ENCODE measurements around the gene ZDHHC24. TPM values are rescaled to one million over a fixed set of nuclear protein-coding genes. Genes with fewer than 3 reads are reported as not detected.
"Not testable (repeated sequence)": the region's sequence is repeated elsewhere in the genome, so short reads cannot be mapped to it uniquely, and the experiment has no call there.

The ZDHHC24 gene
- total RNA-seq, 1 experiment from 2014 or later, result 19.4 TPM

DNA sequence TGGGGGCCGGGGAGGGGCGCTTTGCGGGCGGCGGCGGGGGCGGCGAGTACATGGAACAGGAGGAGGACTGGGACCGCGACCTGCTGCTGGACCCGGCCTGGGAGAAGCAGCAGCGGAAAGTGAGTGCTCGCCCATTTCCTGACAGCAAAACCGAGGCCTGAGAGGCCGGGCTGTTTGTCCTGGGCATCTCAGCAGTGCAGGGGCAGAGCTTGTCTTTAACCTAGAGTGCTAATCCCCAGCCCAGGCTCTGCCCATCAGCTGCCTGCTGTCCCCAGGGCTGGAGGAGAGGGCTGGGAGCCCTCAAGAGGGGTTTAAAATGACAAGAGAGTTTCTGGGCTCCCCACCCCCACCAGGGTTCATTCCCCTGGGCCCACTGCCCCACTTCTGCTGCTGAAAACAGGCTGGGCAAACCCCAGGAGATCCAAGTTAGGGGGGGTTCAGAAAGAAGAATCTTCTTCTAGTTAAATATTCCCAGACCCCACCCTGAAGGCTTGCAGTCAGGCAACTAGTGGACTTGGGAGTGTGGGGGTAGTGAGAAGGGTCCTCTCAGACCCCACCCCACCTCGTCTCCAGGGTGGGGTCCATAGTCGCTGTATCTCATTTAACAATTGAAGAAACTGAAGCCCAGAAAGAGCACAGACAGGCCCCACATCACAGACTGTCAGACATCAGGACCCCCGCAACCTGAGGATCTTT is 1.3 kb upstream of the ZDHHC24 start:
- no peaks in the 10 kb centered on the region for H4K20me1 ChIP-seq (ENCODE audit: insufficient read depth)
- no peak for DNase-seq
- H3K79me2 ChIP-seq (ENCODE audit: low read depth), result no peaks in the 10 kb centered on the region
- H3K36me3 ChIP-seq (ENCODE audit: low read depth), result no peaks in the 10 kb centered on the region
- POLR2A ChIA-PET (ENCODE audit: unreplicated experiment), result no interaction called here
- TF ChIP-seq, protein P1, sequence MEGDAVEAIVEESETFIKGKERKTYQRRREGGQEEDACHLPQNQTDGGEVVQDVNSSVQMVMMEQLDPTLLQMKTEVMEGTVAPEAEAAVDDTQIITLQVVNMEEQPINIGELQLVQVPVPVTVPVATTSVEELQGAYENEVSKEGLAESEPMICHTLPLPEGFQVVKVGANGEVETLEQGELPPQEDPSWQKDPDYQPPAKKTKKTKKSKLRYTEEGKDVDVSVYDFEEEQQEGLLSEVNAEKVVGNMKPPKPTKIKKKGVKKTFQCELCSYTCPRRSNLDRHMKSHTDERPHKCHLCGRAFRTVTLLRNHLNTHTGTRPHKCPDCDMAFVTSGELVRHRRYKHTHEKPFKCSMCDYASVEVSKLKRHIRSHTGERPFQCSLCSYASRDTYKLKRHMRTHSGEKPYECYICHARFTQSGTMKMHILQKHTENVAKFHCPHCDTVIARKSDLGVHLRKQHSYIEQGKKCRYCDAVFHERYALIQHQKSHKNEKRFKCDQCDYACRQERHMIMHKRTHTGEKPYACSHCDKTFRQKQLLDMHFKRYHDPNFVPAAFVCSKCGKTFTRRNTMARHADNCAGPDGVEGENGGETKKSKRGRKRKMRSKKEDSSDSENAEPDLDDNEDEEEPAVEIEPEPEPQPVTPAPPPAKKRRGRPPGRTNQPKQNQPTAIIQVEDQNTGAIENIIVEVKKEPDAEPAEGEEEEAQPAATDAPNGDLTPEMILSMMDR (conservative IDR thresholded peaks at IDR 0.05), result no peak
- TF ChIP-seq EZH2 (IDR thresholded peaks at IDR 0.05; ENCODE audit: low read depth), result no peak
- H2AFZ ChIP-seq, result no peak overlapping the region
- peaks cover 14% of the 10 kb centered on the region; the same call in 1 of the 2 replicates for H3F3A ChIP-seq (ENCODE audit: insufficient read depth, low read depth)
- CTCF ChIA-PET, result no interaction called here
- H3K27ac ChIP-seq, result no peak overlapping the region
- no peak overlapping the region for H3K4me2 ChIP-seq
- H3K9me2 ChIP-seq (ENCODE audit: insufficient read depth), result no peaks in the 10 kb centered on the region
- H3K27me3 ChIP-seq (ENCODE audit: insufficient read depth, low read depth), result peaks cover 33% of the 10 kb centered on the region
- peaks cover 13% of the 10 kb centered on the region for H3K4me1 ChIP-seq (replicated peaks; ENCODE audit: insufficient read depth)
- intact Hi-C loops (cut with micrococcal nuclease; ENCODE audit: unreplicated experiment), result loop anchor here (2.0 kb wide), 2 partner anchors 22 to 72 kb away; partner anchors contain the start of gene CTSF
- BruUV-seq (replicated peaks), result no TSS peak
- H3K9me3 ChIP-seq (ENCODE audit: insufficient read depth, low read depth), result no peaks in the 10 kb centered on the region
- no peak overlapping the region for H3K4me3 ChIP-seq

DNA sequence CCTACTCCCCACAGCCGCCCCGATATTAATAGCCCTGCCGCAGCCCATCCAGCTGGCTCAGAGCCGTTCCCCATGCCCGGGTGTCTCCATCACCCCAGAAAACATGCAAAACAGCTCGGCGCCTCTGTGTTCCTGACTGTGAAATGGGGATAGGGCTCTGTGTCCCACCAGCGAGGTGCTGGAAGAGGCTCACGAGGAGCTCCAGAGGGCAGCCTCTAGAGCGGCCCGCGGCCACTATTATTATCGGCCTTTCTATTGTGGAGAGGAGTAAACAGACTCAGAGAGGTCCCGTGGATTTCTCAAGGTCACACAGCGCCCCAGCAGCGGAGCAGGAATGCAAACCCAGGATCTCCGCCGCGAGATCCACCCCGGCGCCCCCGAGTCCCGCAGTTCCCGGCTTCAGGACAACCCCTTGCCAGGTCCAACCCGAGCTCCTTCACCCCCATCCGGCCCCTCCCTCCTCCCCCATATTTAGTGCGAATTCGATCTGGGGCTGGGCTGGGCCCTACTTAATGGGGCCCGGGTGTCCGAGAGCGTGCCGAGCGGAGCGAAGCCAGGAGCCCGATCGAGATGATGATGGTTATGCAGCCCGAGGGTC is 619 bp upstream of the ZDHHC24 start, which contains the start of gene ACTN3:
TSS of gene ACTN3 (plus strand) at position 536 of the 598 bp plus-strand sequence. CDS start at position 571, 35 bp downstream.
- no peaks in the 10 kb centered on the region for H3K36me3 ChIP-seq (ENCODE audit: low read depth)
- DNase-seq, result no peak
- ChIA-PET CTCF (no interaction called here), POLR2A (ENCODE audit: unreplicated experiment) (interaction anchor here (0.5 to 0.8 kb wide), 4 partner anchors 22 to 229 kb away, joined by 3 to 9 read pairs (median 6); partner anchors contain the start of genes CTSF and RBM14)
- no peaks in the 10 kb centered on the region for H3K9me3 ChIP-seq (ENCODE audit: insufficient read depth, low read depth)
- H3K4me3 ChIP-seq, result peak within 1 kb of the TSS; percentile 87
- no peak within 1 kb of the TSS for H3K27ac ChIP-seq
- H3F3A ChIP-seq (ENCODE audit: insufficient read depth, low read depth), result peaks cover 14% of the 10 kb centered on the region; the same call in 1 of the 2 replicates
- peaks cover 13% of the 10 kb centered on the region for H3K4me1 ChIP-seq (replicated peaks; ENCODE audit: insufficient read depth)
- H4K20me1 ChIP-seq (ENCODE audit: insufficient read depth), result no peaks in the 10 kb centered on the region
- intact Hi-C loops (cut with micrococcal nuclease; ENCODE audit: unreplicated experiment), result loop anchor here (2.0 kb wide), 2 partner anchors 22 to 72 kb away; partner anchors contain the start of gene CTSF
- TF ChIP-seq, protein P1 (conservative IDR thresholded peaks at IDR 0.05), result no peak
- TF ChIP-seq EZH2 (IDR thresholded peaks at IDR 0.05; ENCODE audit: low read depth), result no peak
- BruUV-seq (replicated peaks), result no TSS peak
- H3K79me2 ChIP-seq (ENCODE audit: low read depth), result no peaks in the 10 kb centered on the region
- peaks cover 33% of the 10 kb centered on the region for H3K27me3 ChIP-seq (ENCODE audit: insufficient read depth, low read depth)
- H3K9me2 ChIP-seq (ENCODE audit: insufficient read depth), result no peaks in the 10 kb centered on the region
- H3K4me2 ChIP-seq, result peak within 1 kb of the TSS; percentile 95
- peak within 1 kb of the TSS; percentile 90 for H2AFZ ChIP-seq

DNA sequence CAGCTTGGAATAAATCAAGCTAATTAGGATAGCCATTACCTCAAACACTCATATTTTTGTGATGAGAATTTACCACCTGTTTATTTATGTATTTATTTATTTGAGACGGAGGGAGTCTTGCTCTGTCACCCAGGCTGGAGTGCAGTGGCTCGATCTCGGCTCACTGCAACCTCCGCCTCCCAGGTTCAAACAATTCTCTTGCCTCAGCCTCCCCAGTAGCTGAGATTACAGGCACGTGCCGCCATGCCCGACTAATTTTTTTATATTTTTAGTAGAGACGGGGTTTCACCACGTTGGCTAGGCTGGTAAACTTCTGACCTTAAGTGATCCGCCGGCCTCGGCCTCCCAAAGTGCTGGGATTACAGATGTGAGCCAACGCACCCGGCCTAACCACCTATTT is 896 bp downstream of the ZDHHC24 start:
- POLR2A ChIA-PET (ENCODE audit: unreplicated experiment), result interaction anchor here (0.6 kb wide), 1 partner anchor 113 kb away, joined by 7 read pairs; no protein-coding TSS in a partner anchor
- DNase-seq; intact Hi-C loops (cut with micrococcal nuclease; ENCODE audit: unreplicated experiment); H3K36me3 ChIP-seq (ENCODE audit: low read depth); H4K20me1 ChIP-seq (ENCODE audit: insufficient read depth); H3K79me2 ChIP-seq (ENCODE audit: low read depth); H3K9me3 ChIP-seq (ENCODE audit: insufficient read depth, low read depth); H3K9me2 ChIP-seq (ENCODE audit: insufficient read depth); H3K27ac ChIP-seq; CTCF ChIA-PET: not testable (repeated sequence)
- Histone ChIP-seq H3F3A (ENCODE audit: insufficient read depth, low read depth) (peaks cover 14% of the 10 kb centered on the region; the same call in 1 of the 2 replicates), H3K4me3 (peak overlapping the region; percentile 87), H3K27me3 (ENCODE audit: insufficient read depth, low read depth) (peaks cover 30% of the 10 kb centered on the region), H2AFZ (peak overlapping the region; percentile 90; the same call in 1 of the 2 replicates), H3K4me1 (replicated peaks; ENCODE audit: insufficient read depth) (peaks cover 13% of the 10 kb centered on the region), H3K4me2 (peak overlapping the region; percentile 95)
- TSS peak; percentile 57 for BruUV-seq (replicated peaks)
